Skeletal muscle cell (primary cell): ENCODE results near the gene ACOT4.
"Not testable (repeated sequence)": the region's sequence is repeated elsewhere in the genome, so short reads cannot be mapped to it uniquely, and the experiment has no call there.

Experiments used
- DNase-seq: peaks from one replicate; pipeline ENCODE4 v3.0.0-alpha.2; 2010; ENCODE audit warnings: low read depth
- H3K4me3 ChIP-seq: 2 replicates; pipeline ENCODE4 v1.5.1; 2011; ENCODE audit warnings: low read depth, mild to moderate bottlenecking, control low read depth, low read length, moderate library complexity

ACOT4 gene

GRCh38 chr14:73573740-73574139 is 17.9 kb upstream of the ACOT4 start:
- H3K4me3 ChIP-seq, DNase-seq: not testable (repeated sequence)

GRCh38 chr14:73574251-73574650 is 17.4 kb upstream of the ACOT4 start:
- not testable (repeated sequence) for DNase-seq, H3K4me3 ChIP-seq

GRCh38 chr14:73576391-73576790 is 15.3 kb upstream of the ACOT4 start:
- no peak for DNase-seq

GRCh38 chr14:73577214-73577613 is 14.5 kb upstream of the ACOT4 start:
- H3K4me3 ChIP-seq: not testable (repeated sequence)

More at GRCh38 chr14:73576391-73576790, 15.3 kb upstream of the ACOT4 start:
- H3K4me3 ChIP-seq: no peak overlapping the region

GRCh38 chr14:73582102-73582979 is 9.3 kb upstream of the ACOT4 start:
- H3K4me3 ChIP-seq, DNase-seq: not testable (repeated sequence)

More at GRCh38 chr14:73577214-73577613, 14.5 kb upstream of the ACOT4 start:
- not testable (repeated sequence) for DNase-seq

GRCh38 chr14:73588695-73589094 is 3.0 kb upstream of the ACOT4 start:
- DNase-seq: no peak
- no peak overlapping the region for H3K4me3 ChIP-seq

- DNase-seq: no peak
- no peak overlapping the region for H3K4me3 ChIP-seq
These were observed 2.6 kb upstream of the ACOT4 start for GRCh38 chr14:73589116-73589515.

GRCh38 chr14:73590673-73591004 is 1.0 kb upstream of the ACOT4 start:
- not testable (repeated sequence) for H3K4me3 ChIP-seq, DNase-seq

- no peak overlapping the region for H3K4me3 ChIP-seq
- no peak for DNase-seq
These were observed 2.8 kb downstream of the ACOT4 start for GRCh38 chr14:73594491-73594890.

- no peak overlapping the region for H3K4me3 ChIP-seq
- no peak for DNase-seq
These were observed 7.8 kb downstream of the ACOT4 start for GRCh38 chr14:73599499-73599898.

- no peak overlapping the region for H3K4me3 ChIP-seq
- no peak for DNase-seq
These were observed 11.3 kb downstream of the ACOT4 start for GRCh38 chr14:73602994-73603393.

GRCh38 chr14:73606271-73606670 is 14.6 kb downstream of the ACOT4 start:
- no peak for DNase-seq
- H3K4me3 ChIP-seq: no peak overlapping the region

GRCh38 chr14:73607241-73607640 is 15.6 kb downstream of the ACOT4 start:
- DNase-seq: no peak

GRCh38 chr14:73610687-73611086 is 19.0 kb downstream of the ACOT4 start:
- no peak overlapping the region for H3K4me3 ChIP-seq
- DNase-seq: no peak

More at GRCh38 chr14:73607241-73607640, 15.6 kb downstream of the ACOT4 start:
- no peak overlapping the region for H3K4me3 ChIP-seq

- DNase-seq: peak; percentile 21
- H3K4me3 ChIP-seq: peak within 1 kb of the TSS; percentile 66
These were observed 20.8 kb downstream of the ACOT4 start, which contains the start of gene ACOT6 for GRCh38 chr14:73612339-73613045. Gene ACOT6 (plus strand): TSS chr14:73612517. CDS start chr14:73612572, 55 bp downstream.

- DNase-seq: no peak
These were observed 21.3 kb downstream of the ACOT4 start for GRCh38 chr14:73613046-73613383.

GRCh38 chr14:73613419-73613963 is 21.8 kb downstream of the ACOT4 start:
- no peak for DNase-seq
- no peak overlapping the region for H3K4me3 ChIP-seq

More at GRCh38 chr14:73613046-73613383, 21.3 kb downstream of the ACOT4 start:
- H3K4me3 ChIP-seq: peak overlapping the region; percentile 66

GRCh38 chr14:73616831-73617230 is 25.2 kb downstream of the ACOT4 start:
- no peak overlapping the region for H3K4me3 ChIP-seq
- no peak for DNase-seq

- H3K4me3 ChIP-seq: no peak overlapping the region
- DNase-seq: no peak
These were observed 27.9 kb downstream of the ACOT4 start for GRCh38 chr14:73619524-73619923.

GRCh38 chr14:73620268-73620667 is 28.6 kb downstream of the ACOT4 start:
- DNase-seq: no peak
- no peak overlapping the region for H3K4me3 ChIP-seq
